GM18861 (cell line): ENCODE data around the gene MACROD2.
"Not testable (repeated sequence)": the region's sequence is repeated elsewhere in the genome, so short reads cannot be mapped to it uniquely, and the experiment has no call there.

Experiments used
- ATAC-seq: cut with Tn5 transposase; IDR thresholded peaks from one replicate; pipeline ENCODE4 v1.9.1; 2021; ENCODE audit not compliant: unreplicated experiment

MACROD2 gene

DNA sequence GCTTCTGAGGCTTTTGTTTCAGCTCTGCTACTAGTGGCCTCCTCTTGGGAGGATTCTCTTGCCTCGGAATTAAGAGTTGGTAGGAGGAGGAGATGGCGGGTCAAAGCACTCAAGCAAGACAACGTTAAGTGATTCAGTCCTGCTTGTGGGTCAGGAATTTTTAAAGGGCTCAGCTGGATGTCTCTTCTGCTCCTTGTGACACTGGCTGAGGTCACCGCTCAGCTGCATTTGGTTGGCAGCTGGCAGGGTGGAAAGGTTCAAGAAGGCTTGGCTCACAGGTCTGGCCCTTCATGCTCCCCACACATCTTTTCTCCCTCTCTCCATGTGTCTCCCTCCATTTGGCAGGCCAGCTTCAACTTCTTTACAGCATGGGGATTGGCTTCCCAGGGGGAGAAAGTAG lies 1936.6 kb downstream of the MACROD2 start:
- no peak for ATAC-seq

DNA sequence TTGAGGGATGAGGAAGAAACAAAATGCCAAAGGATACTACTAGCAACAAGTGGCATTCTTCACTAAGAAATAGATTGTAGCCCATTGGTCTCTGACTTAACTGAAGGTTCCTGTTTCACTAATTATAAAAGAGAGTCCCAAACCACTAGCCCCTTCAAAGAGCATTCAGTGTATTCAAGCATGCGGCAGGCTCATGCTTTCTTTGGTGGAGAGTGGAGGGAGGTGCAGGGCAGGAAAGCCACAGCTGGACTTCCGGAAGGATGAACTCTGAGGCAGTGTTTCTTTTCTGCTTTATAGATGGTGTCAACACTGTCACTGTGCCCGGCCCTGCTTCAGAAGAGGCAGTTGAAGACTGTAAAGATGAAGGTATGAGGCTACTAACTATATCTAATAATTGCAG lies 1941.9 kb downstream of the MACROD2 start:
- ATAC-seq, result peak; percentile 79

DNA sequence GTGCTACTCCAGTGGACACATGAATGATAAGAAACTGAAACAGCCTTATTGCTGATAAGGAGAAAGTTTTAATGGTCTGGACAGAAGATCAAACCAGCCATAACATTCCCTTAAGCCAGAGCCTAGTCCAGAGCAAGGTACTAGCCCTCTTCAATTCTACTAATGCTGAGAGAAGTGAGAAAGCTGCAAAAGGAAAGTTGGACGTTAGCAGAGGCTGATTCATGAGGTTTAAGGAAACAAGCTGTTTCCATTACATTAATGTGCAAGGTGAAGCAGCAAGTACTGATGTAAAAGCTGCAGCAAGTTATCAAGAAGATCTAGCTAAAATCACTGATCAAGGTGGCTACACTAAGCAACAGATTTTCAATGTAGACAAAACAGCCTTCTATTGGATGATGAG lies 1943.5 kb downstream of the MACROD2 start:
- no peak for ATAC-seq

DNA sequence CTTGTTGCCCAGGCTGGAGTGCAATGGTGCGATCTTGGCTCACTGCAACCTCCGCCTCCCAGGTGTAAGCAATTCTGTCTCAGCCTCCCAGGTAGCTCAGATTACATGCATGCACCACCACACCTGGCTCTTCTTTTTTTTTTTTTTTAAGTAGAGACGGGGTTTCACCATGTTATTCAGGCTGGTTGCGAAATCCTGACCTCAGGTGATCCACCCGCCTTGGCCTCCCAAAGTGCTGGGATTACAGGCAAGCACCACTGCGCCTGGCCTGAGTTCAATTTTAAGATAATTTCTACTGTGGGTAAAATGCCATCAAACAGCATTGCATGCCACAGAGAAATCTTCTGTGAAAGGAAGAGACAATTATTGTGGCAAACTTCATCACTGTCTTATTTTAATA lies 1944.8 kb downstream of the MACROD2 start:
- no peak for ATAC-seq

DNA sequence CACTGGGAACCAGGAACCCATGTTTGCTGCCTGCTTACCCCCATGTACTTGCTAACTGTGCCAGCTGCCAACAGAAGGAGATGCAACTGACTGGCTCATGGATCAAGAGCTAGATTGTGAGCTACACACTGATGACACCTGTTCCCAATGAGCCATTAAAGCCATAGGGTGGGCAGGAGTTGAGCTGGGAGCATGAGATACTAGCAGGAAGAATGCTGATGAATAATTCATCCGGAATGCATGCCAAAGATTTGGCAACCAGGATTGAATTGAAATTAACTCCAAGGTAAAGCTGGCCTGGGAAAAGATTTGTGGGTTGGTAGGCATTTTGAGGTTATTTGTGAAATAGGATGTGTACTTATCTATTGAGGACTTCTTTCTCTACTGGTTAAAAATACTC lies 1946.8 kb downstream of the MACROD2 start:
- ATAC-seq, result no peak

DNA sequence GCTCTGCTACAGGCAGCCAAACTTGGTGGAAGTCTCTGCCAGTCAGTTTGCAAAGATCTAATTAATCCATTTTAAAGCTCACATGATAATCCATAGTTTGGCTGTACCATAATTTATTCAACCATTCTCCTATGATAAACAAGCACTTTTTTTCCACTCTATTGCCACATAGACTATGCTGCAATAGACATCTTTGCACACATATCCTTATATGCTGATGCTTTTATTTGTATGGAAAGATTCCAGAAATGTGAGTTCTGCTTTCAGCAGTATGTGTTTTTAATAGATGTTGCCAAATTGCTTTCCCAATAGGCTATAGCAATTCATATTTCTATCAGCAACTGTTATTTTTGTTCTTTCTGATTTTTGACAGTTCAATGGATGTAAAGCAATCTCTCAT lies 1950.0 kb downstream of the MACROD2 start:
- no peak for ATAC-seq

DNA sequence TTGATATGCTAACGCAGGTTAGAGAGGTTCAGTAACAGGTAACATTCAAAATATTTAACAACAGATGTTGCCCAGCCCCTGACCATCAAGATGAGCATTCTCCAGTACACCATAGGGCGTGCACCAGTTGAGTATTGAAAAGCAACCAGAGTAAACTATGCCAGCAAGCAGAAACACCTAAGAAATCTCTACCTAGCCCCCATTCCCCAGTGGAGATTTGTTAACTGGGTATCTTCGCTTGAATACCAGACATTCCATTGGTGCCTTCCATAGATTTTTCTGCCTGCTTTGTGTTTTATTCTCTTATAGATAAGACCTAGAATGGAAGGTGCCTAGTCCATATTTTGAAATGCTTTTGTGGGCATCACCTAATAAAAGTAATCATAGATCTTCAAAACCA lies 1954.1 kb downstream of the MACROD2 start:
- no peak for ATAC-seq

DNA sequence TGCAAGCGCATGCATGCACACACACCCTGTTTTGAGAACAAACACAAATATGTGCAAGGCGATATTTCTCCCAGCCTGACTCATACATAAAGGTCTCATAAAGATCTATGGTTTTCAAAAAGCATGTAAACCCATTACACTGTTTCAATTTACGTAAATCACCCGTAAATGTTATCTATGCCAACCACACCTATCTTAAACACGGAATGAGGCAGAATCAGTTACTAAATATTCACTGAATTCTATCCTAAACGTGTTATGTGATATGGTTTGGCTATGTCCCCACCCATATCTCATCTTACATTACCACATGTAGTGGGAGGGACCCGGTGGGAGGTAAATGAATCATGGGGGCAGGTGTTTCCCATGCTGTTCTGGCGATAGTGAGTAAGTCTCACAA lies 1956.3 kb downstream of the MACROD2 start:
- ATAC-seq, result no peak

DNA sequence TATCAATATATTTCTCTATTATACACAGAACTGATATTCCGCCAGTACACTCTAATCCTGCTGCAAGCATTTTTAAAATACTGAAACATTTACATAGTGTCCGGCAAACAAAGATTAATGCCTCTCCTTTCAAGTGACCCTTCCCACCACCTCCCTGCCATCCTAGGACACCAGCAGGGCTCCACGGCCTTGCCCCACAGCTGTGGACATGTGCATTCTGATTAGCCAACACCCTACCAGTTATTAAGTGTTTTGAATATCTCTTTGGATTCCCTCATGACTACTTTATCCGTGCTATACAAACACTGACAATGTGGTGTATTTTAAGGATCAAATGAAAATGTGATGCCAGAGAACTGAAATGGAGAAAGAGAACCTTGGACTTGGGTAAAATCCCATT lies 1962.8 kb downstream of the MACROD2 start:
- no peak for ATAC-seq

DNA sequence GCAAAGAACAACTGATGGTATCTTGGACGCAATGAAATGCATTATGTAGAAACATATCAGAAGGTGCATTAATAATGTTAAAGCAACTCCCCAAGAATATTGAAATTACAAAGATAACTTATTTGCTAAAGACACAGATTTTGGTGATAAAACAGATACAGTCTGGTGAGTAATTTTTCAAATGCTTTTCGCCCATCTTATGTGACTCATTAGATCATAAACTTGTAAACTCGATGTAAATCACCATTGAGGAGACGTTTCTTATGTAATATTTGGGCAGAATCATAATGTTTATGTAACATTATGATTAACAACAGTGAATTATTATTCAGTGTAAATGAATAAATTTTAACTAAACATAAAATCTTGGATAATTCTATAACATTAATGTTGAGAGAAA lies 1969.8 kb downstream of the MACROD2 start:
- no peak for ATAC-seq

DNA sequence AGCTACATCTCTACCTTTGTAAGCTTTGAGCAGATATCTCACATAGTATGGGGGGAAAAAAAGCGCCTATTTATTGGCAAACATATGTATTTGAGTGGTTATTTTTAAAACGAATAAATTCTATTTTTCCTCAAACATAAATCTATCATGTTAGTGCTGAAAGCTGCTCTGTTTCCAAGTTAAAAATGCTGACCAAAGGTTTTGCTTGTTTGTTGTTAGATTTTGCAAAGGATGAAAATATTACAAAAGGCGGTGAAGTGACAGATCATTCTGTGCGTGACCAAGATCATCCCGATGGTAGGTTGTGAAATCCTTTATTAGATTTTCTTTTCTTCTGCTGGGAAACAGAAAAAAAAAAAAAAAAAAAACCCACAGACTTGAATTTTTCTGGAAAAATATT lies 1972.0 kb downstream of the MACROD2 start:
- no peak for ATAC-seq

DNA sequence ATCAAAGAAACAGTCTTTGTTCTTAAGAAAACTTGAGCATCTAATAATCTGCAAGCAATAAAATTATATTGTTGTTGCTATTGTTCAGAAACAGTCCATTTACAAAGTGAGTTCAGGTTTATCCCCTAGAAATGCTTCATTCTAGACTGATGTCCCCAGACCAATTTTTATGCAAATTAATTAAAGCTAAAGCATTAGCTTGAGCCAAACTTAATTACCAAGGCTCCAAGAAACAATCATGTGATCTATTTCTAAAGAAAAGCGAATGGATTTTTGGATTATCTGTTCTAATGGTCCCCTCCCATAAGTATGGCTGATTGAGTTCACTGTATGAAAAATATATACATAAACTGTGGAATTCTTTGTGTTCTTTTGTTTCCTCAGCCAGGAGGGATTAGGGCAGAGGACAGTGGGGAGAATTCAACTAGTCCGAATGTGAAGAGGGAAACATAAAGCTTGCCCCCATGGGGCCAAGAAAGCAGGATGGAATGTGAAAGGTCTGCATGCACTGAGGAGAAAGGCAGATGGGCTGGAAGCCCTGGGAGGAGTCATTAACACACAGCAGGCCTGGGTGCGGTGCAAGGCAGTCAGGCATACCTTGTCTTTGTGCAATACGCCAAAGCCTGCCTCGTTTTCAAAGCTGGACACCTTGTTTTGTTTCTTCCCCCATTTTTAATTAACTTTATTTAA lies 1980.9 kb downstream of the MACROD2 start:
- ATAC-seq, result no peak

DNA sequence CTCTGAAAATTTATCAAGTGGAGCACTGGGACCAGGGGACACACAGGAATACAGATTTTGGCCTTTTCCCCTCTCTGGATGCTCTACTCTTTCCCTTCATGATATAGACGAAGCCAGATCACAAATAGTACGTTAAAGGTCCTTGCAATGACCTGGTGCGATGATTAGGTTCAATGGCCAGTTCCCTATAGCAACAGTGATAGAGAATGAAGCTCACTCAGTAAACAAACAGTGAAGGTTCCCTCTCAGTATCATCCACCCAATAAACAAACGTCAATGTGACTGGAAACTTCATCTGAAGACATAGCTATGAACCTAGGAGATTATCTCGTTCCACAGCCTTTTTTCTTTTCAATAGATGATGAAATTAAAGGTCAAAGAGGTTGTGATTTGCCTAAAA lies 1981.7 kb downstream of the MACROD2 start:
- ATAC-seq, result no peak

DNA sequence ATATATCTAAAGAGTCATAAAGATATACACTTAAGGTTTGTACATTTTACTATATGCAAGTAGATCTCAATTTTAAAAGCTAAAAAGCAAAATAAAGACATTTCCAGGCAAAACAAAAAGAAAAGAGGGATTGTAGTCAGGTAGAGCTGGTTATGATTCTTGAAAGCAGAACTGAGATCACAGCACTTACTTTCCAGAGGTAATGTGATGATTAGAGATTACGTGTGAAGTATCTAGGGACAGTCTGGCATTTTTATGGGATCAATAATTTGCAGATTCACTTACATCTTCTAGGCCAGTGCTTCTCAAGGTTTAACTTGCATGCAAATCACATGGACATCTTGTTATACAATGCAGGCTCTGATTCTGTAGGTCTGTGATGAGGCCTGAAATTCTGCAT lies 1982.4 kb downstream of the MACROD2 start:
- no peak for ATAC-seq

DNA sequence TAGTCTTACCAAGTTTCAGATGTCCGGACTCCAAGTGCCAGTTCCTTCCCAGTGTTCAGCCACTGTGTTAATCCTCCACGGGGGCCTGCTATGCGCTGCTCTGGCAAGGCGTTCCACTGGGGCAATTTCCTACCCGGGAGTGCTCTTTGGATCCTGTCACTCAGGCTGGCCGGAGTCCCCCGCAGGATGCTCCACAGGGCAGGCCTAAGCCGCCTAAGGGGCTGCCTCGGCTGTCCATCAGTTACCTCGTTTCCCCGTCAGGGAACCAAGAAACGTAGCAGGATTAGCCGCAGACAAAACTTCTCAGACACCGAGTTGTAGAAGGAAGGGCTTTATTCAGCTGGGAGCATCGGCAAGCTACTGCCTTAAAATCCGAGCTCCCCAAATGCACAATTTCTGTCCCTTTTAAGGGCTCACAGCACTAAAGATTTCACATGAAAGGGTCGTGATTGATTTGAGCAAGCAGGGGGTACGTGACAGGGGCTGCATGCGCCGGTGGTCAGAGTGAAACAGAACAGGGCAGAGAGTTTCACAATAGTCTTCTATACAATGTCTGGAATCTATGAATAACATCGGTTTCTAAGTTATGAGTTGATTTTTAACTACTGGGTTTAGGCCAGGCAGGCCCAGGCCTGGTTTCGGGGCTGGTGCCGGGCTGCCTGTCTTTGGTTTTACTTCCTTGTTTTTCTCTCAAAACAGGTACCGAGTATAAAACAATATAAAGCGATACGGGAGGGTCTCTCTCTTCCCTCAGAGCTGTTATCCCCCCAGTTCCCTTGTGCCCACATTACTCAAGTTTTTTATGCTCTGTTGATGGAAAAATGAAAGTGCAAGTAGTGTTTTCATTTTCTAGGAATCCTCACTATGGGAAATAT lies 1990.4 kb downstream of the MACROD2 start:
- ATAC-seq, result not testable (repeated sequence)

DNA sequence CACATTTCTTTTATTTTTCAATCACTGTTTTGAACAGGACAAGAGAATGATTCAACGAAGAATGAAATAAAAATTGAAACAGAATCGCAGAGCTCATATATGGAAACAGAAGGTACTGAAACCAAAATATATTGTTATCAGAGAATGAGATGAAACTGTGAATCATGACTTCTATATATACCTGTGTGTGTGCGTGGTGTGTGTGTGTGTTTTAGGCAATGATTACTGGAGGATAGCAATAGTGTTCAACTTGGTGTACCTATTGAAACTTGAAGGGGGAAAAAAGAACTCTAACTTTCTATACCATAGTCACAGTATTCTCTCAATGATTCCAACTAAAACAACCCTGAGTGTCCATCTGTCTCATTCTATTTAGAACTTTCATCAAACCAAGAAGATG lies 1991.4 kb downstream of the MACROD2 start:
- peak; percentile 90 for ATAC-seq

DNA sequence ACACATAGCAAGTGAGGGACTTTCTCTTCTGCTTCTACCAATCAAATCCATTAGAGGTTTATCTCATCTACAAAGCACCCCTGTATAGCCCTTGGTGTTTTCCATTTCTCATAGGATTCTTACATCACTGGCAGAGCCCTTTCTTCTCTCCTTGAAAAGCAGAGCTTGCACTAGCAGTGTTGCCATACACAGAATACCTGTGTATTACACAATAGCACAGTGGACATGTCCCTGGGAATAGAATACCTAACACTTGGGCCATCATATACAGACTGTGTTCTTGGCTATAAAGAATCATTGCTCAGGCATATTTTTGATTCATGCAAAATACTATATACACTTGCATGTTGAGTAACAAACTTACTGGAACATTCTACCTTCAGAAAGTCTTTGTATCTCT lies 1996.0 kb downstream of the MACROD2 start:
- no peak for ATAC-seq

DNA sequence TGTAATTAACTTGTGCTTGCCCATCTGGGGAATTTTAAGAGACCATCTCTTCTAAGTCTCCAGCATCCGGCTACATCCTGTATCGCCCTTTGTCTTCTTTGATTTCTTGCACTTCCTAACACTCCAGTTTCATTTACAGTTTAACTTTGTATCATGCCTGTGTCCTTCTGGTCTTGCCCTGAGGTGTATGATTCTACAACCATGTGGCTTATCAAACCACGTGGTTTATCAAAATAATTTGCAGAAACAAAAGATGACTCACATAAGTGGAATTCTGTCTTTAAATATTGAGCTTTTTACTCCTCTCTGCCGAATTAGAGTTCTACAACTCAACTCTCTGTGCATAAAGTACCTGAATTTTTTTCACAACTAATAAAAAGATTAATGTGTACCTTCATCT lies 1997.2 kb downstream of the MACROD2 start:
- ATAC-seq, result no peak

DNA sequence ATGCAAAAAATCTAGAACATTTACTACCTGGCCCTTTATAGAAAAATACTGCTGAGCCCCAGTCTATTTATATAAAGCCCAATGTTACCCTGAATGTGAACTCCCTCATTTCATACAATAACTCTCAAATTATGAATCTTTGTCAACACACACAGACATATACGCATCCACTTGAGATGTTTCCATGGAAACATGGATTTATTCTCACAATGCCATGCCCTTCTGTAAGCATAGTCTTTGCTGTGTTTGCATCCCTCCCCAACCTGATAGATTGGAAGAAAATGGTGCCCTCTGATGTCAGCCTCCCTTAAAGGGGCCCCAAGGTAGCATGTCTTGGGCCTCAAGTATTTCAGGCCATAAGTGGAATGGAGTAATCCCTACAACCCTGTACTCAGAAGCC lies 2004.8 kb downstream of the MACROD2 start:
- no peak for ATAC-seq

DNA sequence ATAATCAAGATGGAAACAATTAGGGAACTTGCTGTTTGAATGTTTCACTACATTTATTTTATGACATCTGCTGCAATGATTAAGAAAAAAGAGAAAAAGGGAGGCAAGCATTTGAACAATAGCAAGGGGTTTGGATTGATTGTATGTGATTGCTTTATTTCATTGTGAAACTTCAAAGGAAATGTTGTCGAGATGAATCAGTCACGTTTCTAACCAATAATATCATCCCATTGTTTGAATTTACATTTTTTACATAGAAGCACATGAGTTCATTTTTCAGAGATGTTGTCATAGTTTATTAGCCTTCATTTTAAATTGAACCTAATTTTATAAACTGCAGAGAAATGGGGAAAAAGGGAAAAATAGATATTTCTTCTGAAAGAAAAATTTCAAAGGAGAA lies 2006.0 kb downstream of the MACROD2 start:
- ATAC-seq, result no peak

DNA sequence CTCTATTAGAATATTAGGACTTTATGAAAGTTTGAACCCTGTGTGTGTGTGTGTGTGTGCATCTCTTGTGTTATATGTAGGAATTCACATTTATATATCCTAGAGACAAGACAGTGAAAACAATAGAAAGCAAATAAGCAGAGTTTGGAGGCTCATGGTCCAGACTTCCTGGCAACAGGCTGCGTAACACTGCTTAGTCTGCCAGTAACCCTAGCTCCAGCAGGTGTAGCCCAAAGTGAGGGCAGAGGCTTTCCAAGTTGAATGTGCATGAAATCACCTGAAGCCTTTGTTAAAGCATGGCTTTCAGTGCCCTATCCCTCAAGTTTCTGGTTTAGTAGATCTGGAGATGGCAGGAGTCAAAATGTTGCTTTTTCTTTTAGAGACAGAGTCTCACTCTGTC lies 2008.0 kb downstream of the MACROD2 start:
- no peak for ATAC-seq

DNA sequence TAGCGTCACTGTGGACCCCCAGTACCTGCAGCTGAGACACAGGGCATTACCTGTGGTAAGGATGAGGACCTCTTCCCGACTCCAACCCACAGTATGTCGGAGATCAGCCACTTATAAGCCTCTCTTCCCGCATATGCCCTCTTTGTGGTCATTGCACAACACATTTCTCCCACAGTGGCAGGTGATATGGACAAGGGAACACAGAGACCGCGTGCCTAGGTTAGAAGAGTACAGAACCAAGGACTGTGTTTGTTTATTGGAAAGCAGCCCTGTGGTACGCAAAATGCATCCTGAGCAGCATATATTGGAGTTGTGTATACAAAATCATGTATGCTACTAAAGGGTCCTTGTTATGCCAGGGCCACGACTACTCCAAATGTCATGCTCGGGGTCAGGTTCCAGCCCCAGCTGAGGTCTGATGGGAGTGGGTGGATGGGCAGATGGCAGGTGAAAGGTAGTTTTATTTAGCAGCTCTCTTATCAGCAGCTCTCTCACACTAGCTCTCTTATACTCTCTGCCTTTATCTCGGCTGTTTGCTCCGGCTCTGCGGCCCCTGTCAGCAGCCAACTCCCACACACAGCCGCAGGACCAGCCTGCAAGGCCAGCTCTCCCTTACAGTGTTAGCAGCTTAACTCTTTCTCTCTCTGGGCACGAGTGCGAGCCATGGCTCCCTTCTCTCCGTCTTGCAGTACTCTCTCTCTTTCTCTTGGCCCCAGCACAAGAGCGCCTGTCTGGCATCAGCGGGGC lies 2009.0 kb downstream of the MACROD2 start:
- no peak for ATAC-seq
